ENCODE results near the gene ANKDD1A. TPM values are rescaled to one million over a fixed set of nuclear protein-coding genes. Genes with fewer than 3 reads are reported as not detected.

Gene ANKDD1A
- total RNA-seq, 1 donor from 2014 or later, result 0.38 TPM

GRCh38 chr15:64959128-64959527 is 47.4 kb downstream of the ANKDD1A start:
- ATAC-seq (no peak), DNase-seq (ENCODE audit: low spot score) (no peak)

GRCh38 chr15:64960153-64960552 is 48.5 kb downstream of the ANKDD1A start:
- DNase-seq (ENCODE audit: low spot score) (no peak), ATAC-seq (no peak)

DNA sequence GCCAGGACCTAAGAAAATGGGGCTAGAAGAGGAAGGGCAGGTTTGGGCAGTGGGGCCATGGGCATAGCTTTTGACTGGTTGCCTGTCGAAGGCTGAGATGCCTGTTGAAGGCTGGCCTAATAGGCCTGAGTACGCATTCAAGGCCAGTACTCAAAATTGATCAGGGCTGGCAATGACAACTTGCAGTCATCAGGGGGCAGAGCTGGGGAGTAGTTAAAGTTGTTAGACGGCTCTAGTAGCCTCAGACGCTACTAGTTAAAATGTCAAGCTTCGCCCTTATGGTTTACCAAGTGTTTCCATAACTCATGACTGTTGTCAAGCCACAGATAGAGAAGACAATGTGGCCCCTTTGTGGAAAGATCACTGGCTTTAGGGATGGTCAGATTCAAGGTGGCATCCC is 49.3 kb downstream of the ANKDD1A start:
- DNase-seq (ENCODE audit: low spot score), result no peak
- no peak for ATAC-seq

DNA sequence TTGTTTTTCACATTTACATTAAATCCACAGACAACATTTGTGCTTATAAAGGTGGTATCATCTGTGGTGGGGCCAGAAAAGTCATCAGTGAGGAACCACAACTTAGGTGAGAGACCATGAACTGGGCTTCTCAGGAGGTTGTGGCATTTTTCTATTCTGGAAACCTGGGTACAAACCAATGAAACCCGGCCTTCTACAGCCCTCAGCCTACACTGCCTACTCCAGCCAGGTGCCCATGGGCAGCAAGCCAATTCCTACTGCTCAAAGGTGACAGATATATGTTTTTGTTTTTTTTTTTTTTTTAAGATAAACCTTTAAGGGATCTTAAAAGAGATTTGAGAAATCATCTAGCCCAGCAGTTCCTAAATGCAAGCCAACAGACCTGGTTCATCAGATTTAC is 57.7 kb downstream of the ANKDD1A start:
- ATAC-seq (no peak), DNase-seq (ENCODE audit: low spot score) (no peak)

DNA sequence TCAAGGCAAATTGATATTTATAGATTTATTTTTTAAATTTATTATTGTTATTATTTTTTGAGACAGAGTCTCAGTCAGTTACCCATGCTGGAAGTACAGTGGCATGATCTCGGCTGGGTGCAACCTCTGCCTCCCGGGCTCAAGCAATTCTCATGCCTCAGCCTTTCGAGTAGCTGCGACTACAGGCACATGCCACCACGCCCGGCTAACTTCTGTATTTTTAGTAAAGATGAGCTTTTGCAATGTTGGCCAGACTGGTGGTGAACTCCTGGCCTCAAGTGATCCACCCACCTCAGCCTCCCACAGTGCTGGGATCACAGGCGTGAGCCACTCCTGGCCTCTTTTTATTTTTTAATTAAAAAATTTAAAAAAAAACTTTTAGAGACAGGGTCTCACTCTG is 59.0 kb downstream of the ANKDD1A start:
- ATAC-seq (no peak), DNase-seq (ENCODE audit: low spot score) (no peak)

DNA sequence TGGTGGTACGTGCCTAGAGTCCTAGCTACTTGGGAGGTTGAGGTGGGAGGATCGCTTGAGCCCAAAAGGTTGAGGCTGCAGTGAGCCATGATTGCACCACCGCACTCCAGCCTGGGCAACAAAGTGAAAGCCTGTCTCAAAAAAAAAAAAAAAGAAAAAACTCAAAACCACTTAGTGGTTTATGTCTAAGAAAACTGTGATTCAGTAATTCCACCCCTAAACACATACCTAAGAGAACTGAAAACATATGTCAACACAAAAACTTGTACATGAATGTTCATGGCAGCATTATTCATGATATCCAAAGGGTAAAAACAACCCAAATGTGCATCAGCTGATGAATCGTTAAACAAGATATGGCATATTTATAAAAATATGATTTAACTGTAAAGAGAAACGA is 63.7 kb downstream of the ANKDD1A start:
- DNase-seq (ENCODE audit: low spot score), result no peak
- no peak for ATAC-seq

DNA sequence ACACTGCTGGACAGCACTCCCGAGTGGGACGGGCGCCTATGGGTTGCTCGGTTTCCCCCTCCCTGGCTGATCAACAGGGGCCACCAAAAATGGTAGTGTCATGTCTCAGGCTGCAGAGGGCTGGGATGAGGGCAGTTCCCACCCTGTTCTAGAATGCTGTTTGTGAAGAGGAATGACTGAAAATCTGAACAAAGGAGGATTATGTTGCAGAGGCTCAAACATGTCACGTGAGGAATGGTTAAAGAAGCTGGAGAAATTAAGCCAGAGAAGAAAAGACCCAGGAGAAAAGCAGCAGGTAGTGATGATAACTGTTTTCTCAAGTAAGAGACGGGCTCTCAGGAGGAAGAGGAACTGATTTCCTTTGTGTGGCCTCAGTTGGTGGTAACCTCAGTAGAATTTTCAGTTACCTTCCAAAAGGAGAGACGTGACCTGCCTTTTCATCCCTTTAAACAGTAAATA is 67.6 kb downstream of the ANKDD1A start:
- DNase-seq (ENCODE audit: low spot score), result no peak
- no peak for ATAC-seq

DNA sequence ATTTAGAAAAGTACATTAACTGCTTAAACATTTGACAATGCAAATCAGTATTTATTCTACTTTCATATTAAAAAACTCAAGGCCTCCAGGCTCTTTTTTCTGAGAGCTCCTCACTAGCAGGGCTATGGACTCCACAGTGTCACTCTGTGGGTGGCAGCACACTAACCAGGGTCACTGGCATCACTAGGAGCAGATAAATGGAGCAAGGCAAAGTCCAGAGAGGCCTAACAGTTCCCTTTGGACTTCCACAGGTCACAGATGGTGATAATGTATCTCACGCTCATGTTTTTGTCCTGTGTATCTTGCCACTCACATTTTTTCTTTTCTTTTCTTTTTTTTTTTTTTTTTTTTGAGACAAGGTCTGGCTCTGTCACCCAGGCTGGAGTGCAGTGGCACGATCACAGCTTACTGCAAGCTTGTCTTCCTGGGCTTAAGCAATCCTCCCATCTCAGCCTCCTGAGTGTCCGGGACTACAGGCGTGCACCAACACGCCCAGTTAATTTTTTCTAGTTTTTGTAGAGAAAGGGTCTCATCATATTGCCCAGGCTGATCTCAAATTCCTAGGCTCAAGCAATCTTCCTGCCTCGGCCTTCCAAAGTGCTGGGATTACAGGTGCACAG is 70.2 kb downstream of the ANKDD1A start:
- ATAC-seq (peak; percentile 100), DNase-seq (ENCODE audit: low spot score) (peak; percentile 78)

DNA sequence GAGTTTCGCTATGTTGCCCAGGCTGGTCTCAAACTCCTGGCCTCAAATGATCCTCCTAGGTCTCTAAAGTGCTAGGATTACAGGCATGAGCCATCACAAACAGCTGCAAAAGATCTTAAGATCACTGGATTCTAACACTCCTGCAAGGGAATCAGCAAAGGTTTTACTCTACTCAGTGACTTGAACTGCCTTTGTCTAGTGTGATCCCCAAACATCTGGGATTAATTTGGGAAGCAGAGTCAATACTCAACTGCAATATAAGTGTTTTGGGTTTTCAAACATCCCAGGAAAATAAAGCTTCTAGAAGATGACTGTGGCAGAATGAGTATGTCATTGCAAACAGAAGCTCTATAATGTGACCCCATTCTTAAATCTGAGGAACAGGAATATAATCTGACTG is 70.8 kb downstream of the ANKDD1A start:
- ATAC-seq (no peak), DNase-seq (ENCODE audit: low spot score) (no peak)

- ATAC-seq, result no peak
These were observed 73.8 kb downstream of the ANKDD1A start for GRCh38 chr15:64985366-64986033.

DNA sequence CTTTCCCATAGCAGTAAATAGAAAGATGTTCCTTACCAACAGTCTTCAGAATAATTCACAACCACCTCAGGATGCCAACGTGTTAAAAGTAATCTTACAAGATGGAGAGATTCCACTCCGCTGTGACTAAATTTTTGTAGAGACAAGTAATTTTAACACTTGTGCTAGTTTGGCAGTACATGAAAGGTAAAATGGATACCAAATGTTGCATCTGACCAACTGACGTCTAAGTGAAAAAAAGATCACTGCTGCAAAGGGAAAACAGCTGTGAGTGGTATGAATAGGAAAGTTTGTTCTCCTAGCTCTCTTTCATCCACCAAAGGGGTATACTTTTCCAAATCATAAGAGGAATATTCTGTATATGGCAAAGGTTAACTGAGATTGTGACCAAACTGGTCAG is 75.4 kb downstream of the ANKDD1A start:
- ATAC-seq, result no peak
- DNase-seq (ENCODE audit: low spot score), result no peak

More at GRCh38 chr15:64985366-64986033, 73.8 kb downstream of the ANKDD1A start:
- DNase-seq (ENCODE audit: low spot score), result no peak

GRCh38 chr15:64989416-64990167 is 77.9 kb downstream of the ANKDD1A start, which contains the start of gene SPG21:
Gene SPG21, minus strand, starts transcription at chr15:64989914. Its CDS starts 6,345 bp downstream, at chr15:64983569.
- peak; percentile 97 for ATAC-seq
- peak; percentile 92 for DNase-seq (ENCODE audit: low spot score)

- ATAC-seq (no peak), DNase-seq (ENCODE audit: low spot score) (no peak)
These were observed 78.4 kb downstream of the ANKDD1A start for GRCh38 chr15:64990168-64990470.

DNA sequence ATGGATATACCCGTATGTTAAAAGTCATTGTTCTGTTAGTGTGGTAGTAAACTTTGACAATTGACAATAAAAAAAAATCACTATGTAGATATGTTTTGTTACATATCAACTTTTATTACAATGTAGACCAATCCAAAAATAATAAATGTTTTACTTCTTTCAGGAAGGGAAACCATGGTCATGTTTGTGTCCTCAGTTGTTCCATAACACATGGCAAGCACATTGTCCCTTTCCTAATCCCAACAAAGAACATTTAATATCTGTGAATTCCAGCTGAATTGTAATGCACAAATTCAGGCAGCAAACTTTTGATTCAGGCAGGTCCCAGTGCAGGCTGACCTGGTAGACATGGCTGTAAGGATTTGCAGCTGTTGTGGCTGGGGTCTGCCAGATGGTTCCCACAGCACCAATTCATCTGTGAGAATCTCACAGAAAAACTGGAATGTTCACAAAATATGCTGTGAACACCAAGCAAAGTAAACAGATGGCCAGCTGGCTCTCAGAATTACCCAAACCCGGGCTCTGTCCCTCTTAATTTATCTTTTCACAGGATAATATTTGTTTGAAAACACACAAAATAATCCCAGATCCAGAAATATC is 79.9 kb downstream of the ANKDD1A start:
- ATAC-seq, result no peak
- no peak for DNase-seq (ENCODE audit: low spot score)

DNA sequence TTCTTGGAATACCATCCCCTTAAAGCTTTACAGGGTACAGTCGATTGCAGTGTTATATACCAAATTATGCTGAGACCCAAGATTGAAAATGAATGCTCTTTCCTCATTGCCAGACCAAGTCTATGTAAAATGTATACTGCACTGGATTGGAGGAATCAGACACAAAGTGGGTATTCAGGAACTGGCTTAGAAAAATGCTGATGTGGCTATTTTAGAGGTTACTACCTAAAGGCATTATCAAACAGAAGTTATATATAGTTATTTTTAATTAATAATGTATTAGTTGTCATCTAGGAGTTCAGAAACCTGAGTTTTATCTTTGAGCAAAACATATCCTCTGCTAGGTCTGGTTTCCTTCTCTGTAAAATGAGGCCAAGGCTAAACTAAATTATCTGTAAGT is 81.6 kb downstream of the ANKDD1A start:
- ATAC-seq (no peak), DNase-seq (ENCODE audit: low spot score) (no peak)

GRCh38 chr15:64997066-64997465 is 85.4 kb downstream of the ANKDD1A start:
- no peak for DNase-seq (ENCODE audit: low spot score)

GRCh38 chr15:64997745-64998375 is 86.2 kb downstream of the ANKDD1A start:
- DNase-seq (ENCODE audit: low spot score) (no peak), ATAC-seq (no peak)

More at GRCh38 chr15:64997066-64997465, 85.4 kb downstream of the ANKDD1A start:
- no peak for ATAC-seq

- DNase-seq (ENCODE audit: low spot score), result no peak
- ATAC-seq, result no peak
These were observed 93.3 kb downstream of the ANKDD1A start for GRCh38 chr15:65004993-65005392.

DNA sequence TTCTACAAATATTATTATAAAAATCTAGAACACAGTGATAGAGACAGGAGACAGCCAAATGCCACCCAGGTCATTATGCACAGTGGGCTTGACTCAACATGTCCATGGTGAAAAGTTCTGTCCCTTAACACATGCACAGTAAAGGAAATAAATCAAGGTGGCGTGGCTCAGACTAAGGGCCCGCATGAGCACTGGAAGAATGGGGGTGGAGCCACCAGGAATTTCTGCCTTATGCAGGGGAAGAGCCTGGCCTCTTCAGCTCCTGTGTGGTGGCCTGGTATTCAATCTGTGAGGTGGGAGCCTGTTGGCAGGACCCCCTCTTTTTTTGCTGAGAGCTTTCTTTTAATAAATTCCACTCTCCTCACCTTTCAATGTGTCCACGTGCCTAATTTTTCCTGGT is 95.2 kb downstream of the ANKDD1A start:
- no peak for DNase-seq (ENCODE audit: low spot score)
- ATAC-seq, result no peak
